ENCODE results near the gene SCYL1.

Gene SCYL1

DNA sequence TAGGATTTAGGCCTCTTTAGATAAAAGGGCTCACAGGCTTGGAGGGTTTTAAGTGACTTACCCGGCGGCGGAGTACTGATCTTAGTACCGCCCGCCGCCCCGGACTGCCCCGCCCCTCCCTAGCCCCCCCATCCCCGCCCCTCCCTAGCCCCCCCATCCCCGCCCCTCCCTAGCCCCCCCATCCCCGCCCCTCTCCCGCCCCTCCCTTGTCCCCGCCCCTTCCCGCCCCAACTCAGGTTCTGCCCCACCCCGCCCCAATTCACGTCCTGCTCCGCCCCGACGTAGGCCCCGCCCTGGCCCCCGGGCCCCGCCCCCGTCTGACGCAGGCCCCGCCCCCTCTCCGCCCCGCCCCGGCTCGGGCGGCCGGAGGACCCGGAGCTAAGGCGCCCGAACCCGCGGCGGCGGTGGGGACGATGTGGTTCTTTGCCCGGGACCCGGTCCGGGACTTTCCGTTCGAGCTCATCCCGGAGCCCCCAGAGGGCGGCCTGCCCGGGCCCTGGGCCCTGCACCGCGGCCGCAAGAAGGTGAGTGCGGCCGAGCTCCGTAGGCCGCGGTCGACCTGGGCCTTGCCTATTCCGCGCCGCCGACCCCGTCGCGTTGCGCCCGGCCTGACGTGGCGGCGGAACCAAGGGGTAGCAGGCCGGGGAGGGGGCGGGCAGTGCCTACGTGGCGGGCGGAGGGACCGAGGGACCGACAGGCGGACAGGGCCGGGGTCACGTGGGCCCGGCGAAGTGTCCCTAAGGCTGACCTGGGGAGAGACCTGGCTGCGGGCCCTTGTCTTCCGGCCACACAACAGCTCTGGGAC is at the start of gene SCYL1:
Gene SCYL1, plus strand, starts transcription at position 343 of the 805 bp plus-strand sequence. Its CDS starts 71 bp downstream, at position 414.
- DNase-seq (ENCODE audit: low read depth), result no peak
- TF ChIP-seq, protein P1, sequence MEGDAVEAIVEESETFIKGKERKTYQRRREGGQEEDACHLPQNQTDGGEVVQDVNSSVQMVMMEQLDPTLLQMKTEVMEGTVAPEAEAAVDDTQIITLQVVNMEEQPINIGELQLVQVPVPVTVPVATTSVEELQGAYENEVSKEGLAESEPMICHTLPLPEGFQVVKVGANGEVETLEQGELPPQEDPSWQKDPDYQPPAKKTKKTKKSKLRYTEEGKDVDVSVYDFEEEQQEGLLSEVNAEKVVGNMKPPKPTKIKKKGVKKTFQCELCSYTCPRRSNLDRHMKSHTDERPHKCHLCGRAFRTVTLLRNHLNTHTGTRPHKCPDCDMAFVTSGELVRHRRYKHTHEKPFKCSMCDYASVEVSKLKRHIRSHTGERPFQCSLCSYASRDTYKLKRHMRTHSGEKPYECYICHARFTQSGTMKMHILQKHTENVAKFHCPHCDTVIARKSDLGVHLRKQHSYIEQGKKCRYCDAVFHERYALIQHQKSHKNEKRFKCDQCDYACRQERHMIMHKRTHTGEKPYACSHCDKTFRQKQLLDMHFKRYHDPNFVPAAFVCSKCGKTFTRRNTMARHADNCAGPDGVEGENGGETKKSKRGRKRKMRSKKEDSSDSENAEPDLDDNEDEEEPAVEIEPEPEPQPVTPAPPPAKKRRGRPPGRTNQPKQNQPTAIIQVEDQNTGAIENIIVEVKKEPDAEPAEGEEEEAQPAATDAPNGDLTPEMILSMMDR (IDR thresholded peaks at IDR 0.05; ENCODE audit: low read depth, low read length, missing control alignments), result no peak
- peak within 1 kb of the TSS; percentile 94 for H3K4me3 ChIP-seq (ENCODE audit: low read depth, low read length)

DNA sequence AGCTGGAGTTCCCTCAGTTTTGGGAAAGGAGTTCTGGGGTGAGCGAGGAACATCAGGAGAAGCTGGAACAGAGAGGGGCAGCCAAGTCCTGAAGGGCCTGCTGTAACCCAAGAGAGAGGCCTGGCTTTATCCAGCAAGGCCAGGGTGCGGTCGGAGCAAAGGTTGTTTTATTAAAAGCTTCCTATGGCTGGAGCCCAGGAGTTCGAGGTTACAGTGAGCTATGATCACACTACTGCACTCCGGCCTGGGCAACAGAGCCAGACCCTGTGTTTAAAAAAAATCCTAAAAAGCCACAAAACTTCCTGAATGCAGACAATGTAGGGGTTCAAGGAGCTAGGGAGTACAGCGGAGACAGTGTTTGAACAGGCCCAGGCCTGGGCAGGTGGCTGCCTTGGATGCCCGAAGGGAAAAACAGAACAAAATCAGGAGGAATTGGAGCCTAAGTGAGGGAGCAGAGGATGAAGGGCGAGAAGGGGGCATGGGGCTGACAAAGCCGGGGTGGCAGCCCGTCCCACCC is 48.2 kb upstream of the SCYL1 start:
- H3K4me3 ChIP-seq (ENCODE audit: low read depth, low read length), result peak overlapping the region; percentile 89
- TF ChIP-seq, protein P1 (IDR thresholded peaks at IDR 0.05; ENCODE audit: low read depth, low read length, missing control alignments), result no peak
- no peak for DNase-seq (ENCODE audit: low read depth)

DNA sequence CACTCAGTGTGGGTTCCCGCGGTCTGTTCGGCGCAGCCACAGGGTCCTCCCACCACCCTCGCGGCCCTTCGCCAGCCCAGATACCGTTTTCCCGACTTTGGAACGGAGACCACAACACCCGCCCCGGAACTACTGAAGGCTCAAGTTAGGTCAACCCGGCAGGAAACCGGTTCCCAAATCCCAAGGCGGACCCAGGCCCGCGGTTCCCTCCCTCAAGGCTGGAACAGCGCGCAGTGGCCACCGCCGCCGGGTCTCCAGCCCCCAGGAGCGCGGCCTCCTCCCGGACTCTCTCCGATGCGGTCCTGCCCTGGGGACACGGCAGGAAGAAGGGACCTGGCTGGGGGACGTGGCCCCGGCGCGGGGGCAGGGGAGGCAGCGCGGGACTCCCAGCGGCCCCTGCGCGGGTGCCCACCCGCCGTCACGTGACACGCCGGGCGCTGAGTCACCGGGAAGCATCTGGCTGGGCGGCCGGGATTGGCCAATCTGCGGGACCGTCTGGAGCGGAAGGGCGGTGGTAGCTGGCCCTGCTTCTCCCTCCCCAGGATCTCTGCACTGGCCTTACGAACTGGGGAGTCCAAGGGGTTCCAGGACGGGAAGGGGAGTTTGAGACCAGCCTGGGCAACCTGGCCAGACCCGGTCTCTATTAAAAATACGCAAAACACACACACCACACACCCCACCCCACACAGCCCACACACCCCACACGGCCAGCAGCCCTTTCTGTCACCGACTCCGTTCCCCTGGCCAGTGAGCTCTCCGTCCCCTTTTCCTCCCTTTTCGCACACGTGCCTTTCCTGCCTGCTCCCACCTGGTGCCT is 47.5 kb upstream of the SCYL1 start:
- peak overlapping the region; percentile 89 for H3K4me3 ChIP-seq (ENCODE audit: low read depth, low read length)
- TF ChIP-seq, protein P1 (IDR thresholded peaks at IDR 0.05; ENCODE audit: low read depth, low read length, missing control alignments), result no peak
- no peak for DNase-seq (ENCODE audit: low read depth)

DNA sequence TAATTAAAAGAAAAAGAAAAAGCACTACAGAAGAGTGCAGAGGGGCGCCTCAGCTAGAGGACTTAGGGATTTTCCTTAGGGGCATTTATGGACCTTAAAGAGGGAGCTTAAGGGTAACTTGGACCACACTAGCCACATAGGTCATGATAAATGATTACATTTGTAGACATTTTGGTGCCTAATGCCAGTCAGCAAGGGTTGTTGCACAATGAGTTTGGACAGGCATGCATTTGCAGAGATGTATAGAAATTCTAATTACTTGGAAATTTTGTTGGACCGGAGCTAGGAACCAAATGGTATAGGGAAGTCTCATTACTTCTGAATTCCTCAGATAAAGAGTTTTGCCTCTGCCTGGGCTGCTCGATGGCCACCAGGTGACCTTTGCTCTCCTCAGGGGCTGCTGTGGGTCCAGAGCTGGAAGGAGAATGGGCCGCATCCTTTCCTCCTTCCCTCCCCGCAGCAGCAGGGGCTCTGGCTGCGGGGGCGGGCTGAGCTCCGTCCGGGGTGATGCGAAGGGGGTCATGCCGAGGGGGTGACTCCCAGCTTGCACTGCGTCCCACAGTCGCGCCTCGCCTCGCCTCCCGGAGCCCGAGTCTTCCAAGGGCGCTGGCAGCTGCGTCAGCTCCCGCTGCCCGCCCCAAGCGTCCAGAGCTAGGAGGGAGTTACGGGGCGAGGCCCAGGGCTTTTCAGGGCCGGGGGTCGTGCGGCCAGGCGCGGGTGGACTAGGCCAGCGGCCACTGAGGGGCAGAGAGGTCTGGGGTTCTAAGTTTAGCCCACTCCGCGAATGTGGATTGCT is 46.3 kb upstream of the SCYL1 start:
- H3K4me3 ChIP-seq (ENCODE audit: low read depth, low read length), result no peak overlapping the region; the same call in 1 of the 2 replicates
- DNase-seq (ENCODE audit: low read depth), result no peak
- TF ChIP-seq, protein P1 (IDR thresholded peaks at IDR 0.05; ENCODE audit: low read depth, low read length, missing control alignments), result no peak

DNA sequence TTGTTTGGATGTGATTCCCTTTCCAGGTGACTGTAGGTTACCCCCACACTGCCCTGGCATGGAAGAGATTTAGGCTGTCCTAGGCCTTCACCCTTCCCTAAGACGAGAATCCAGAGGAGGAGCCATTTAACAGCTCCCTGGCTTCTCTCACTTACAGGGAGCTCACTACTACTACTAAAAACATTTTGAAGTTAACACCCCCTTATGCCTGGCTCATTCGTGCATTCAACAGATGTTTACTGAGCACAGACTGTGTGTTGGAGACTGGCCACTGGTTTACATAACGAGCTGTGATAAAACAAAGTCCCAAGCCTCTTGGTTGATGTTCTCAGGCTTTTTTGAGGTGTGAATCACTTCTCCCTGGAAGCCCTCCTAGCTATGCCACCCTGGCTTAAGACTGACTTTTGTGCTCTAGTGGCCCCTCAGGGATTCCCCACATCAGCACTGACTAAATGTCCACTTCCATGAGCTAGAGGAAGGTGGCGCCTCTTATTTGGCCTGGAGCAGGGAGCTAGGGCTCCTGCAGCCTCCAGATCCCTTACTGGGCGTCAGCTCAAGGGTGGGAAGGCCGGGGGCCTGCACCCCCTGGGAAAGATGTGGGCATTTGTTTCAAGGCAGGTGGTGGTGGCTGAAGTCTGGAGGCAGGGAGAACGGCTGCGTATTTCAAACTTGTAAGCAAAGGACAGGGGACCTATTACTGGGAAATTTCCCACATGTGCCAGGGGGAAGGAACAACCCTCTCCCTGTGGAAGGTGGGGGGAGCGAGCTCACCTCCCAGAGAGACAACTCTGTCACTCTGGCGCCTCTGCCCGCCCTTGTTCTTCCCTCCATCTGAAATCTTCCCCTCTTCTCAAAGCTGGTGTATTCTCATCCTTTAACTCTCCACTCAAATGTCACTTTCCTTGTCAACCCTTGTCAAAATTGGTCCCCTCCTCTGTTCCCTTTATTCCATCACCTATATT is 45.4 kb upstream of the SCYL1 start:
- DNase-seq (ENCODE audit: low read depth), result no peak
- TF ChIP-seq, protein P1 (IDR thresholded peaks at IDR 0.05; ENCODE audit: low read depth, low read length, missing control alignments), result no peak
- H3K4me3 ChIP-seq (ENCODE audit: low read depth, low read length), result no peak overlapping the region

All from GM12864 (cell line).